Neuronal stem cell (in vitro differentiated cells): ENCODE results near the gene NTHL1.

Experiments
- DNase-seq: peaks from one replicate; pipeline ENCODE4 v3.0.0-alpha.2; 2013; ENCODE audit warnings: low spot score
- H2AFZ ChIP-seq: one replicate; pipeline ENCODE4 v1.6.1; 2013; ENCODE audit warnings: mild to moderate bottlenecking, low read length, inconsistent platforms
- H2AK5ac ChIP-seq: 2 replicates; pipeline ENCODE4 v1.6.1; 2013; ENCODE audit warnings: low read depth, mild to moderate bottlenecking, inconsistent platforms, low read length, moderate library complexity, mixed read lengths
- H2BK120ac ChIP-seq: 2 replicates; pipeline ENCODE4 v1.6.1; 2013; ENCODE audit warnings: low read depth, mild to moderate bottlenecking, inconsistent platforms, low read length, moderate library complexity, mixed read lengths
- H2BK12ac ChIP-seq: one replicate; pipeline ENCODE4 v1.6.1; 2013; ENCODE audit warnings: low read length, inconsistent platforms
- H2BK15ac ChIP-seq: 2 replicates; pipeline ENCODE4 v1.6.1; 2013; ENCODE audit warnings: mild to moderate bottlenecking, low read length, inconsistent platforms, mixed read lengths
- H2BK5ac ChIP-seq: one replicate; pipeline ENCODE4 v1.6.1; 2013; ENCODE audit warnings: inconsistent platforms, mild to moderate bottlenecking, low read length, moderate library complexity
- H3K14ac ChIP-seq: one replicate; pipeline ENCODE4 v1.6.1; 2013; ENCODE audit warnings: low read length, inconsistent platforms
- H3K18ac ChIP-seq: 2 replicates; pipeline ENCODE4 v1.6.1; 2013; ENCODE audit warnings: low read length, inconsistent platforms
- H3K23ac ChIP-seq: 2 replicates; pipeline ENCODE4 v1.6.1; 2013; ENCODE audit warnings: low read depth, mild to moderate bottlenecking, mixed read lengths, low read length, inconsistent platforms; ENCODE audit not compliant: poor library complexity
- H3K27ac ChIP-seq: replicated peaks from 3 replicates; pipeline ENCODE4 v1.5.1; 2013; ENCODE audit warnings: low read length, inconsistent platforms
- H3K27me3 ChIP-seq, 3 experiments: 2 replicates each; pipeline ENCODE4 v1.6.1; 2013; ENCODE audit warnings: low read length in 3 of 3, mild to moderate bottlenecking in 2 of 3, inconsistent platforms in 1 of 3, low read depth in 1 of 3, mixed read lengths in 1 of 3, moderate library complexity in 1 of 3; ENCODE audit not compliant: control insufficient read depth in 3 of 3, insufficient read depth in 3 of 3
- H3K36me3 ChIP-seq, 2 donors: replicated peaks in 1 of 2; 2 replicates each; pipeline ENCODE4 v1.6.1; 2013; ENCODE audit warnings: low read length in 2 of 2; ENCODE audit not compliant: control insufficient read depth in 2 of 2, insufficient read depth in 2 of 2
- H3K4ac ChIP-seq: 2 replicates; pipeline ENCODE4 v1.6.1; 2013; ENCODE audit warnings: inconsistent platforms, mild to moderate bottlenecking, low read length, moderate library complexity
- H3K4me1 ChIP-seq, 2 donors: 1 replicate in 1 of 2; 2 replicates in 1 of 2; pipeline ENCODE4 v1.6.1; 2013; ENCODE audit warnings: low read length in 2 of 2, low read depth in 1 of 2; ENCODE audit not compliant: control insufficient read depth in 2 of 2, insufficient read depth in 1 of 2
- H3K4me2 ChIP-seq: one replicate; pipeline ENCODE4 v1.6.1; 2013; ENCODE audit warnings: mild to moderate bottlenecking, low read length, inconsistent platforms; ENCODE audit not compliant: insufficient read depth, poor library complexity, severe bottlenecking
- H3K4me3 ChIP-seq, 2 donors: 2 replicates each; pipeline ENCODE4 v1.5.1; 2013; ENCODE audit warnings: low read length in 2 of 2, mild to moderate bottlenecking in 2 of 2, inconsistent platforms in 1 of 2, moderate library complexity in 1 of 2
- H3K79me1 ChIP-seq: one replicate; pipeline ENCODE4 v1.6.1; 2013; ENCODE audit warnings: low read depth, mild to moderate bottlenecking, inconsistent platforms, low read length, moderate library complexity
- H3K9ac ChIP-seq: one replicate; pipeline ENCODE4 v1.6.1; 2013; ENCODE audit warnings: mild to moderate bottlenecking, low read depth, low read length, inconsistent platforms; ENCODE audit not compliant: poor library complexity
- H3K9me3 ChIP-seq, 2 donors: replicated peaks in 1 of 2; 2 replicates each; pipeline versions ENCODE3 to v1.6.1; 2013; ENCODE audit warnings: low read length in 2 of 2, mild to moderate bottlenecking in 2 of 2, inconsistent platforms in 1 of 2, low read depth in 1 of 2, mixed read lengths in 1 of 2, moderate library complexity in 1 of 2; ENCODE audit not compliant: control insufficient read depth in 2 of 2, insufficient read depth in 1 of 2
- H4K8ac ChIP-seq: one replicate; pipeline ENCODE4 v1.6.1; 2013; ENCODE audit warnings: low read depth, mild to moderate bottlenecking, inconsistent platforms, low read length, moderate library complexity
- H4K91ac ChIP-seq: one replicate; pipeline ENCODE4 v1.6.1; 2013; ENCODE audit warnings: low read length, low read depth, mild to moderate bottlenecking, inconsistent platforms; ENCODE audit not compliant: poor library complexity
- WGBS, 2 donors: extraction: QIAGEN DNeasy Blood & Tissue Kit; methylation state at CpG; one replicate each; pipeline ENCODE4 v1.1.7; 2013; ENCODE audit warnings: missing lambda C conversion rate in 2 of 2, mixed read lengths in 1 of 2; ENCODE audit not compliant: insufficient read length in 2 of 2, insufficient replicate concordance in 1 of 2; ENCODE audit errors: extremely low coverage in 2 of 2; 5-methylcytosine and 5-hydroxymethylcytosine counted together

Gene NTHL1

GRCh38 chr16:2023092-2024031 lies 24.3 kb downstream of the NTHL1 start:
- peak overlapping the region; percentile 8 for H3K4ac ChIP-seq
- peaks cover 11 to 17% of the 10 kb centered on the region in 2 donors for H3K4me1 ChIP-seq
- H3K18ac ChIP-seq: peak overlapping the region; percentile 94
- H3K4me3 ChIP-seq: peak overlapping the region; percentile 34 to 66
- H3K36me3 ChIP-seq: no peaks in the 10 kb centered on the region
- H2AK5ac ChIP-seq: peak overlapping the region; percentile 97
- peak overlapping the region; percentile 80 for H3K4me2 ChIP-seq
- H3K9ac ChIP-seq: peak overlapping the region; percentile 63
- no CpG with 5 or more reads among the region's 53 CpGs for WGBS, 2 donors
- H3K23ac ChIP-seq: peak overlapping the region; percentile 89
- DNase-seq: peak; percentile 92
- peak overlapping the region; percentile 53 for H2BK5ac ChIP-seq
- H2BK12ac ChIP-seq: no peak overlapping the region
- H3K14ac ChIP-seq: peak overlapping the region; percentile 90
- no peak overlapping the region for H3K27ac ChIP-seq
- peak overlapping the region; percentile 93 for H2AFZ ChIP-seq
- peaks cover 22 to 67% (median 62%) of the 10 kb centered on the region in 3 experiments for H3K27me3 ChIP-seq
- H3K79me1 ChIP-seq: no peaks in the 10 kb centered on the region
- H4K8ac ChIP-seq: no peak overlapping the region
- H3K9me3 ChIP-seq: peaks cover 4 to 5% of the 10 kb centered on the region in 2 donors
- no peak overlapping the region for H4K91ac ChIP-seq
- peak overlapping the region; percentile 83 for H2BK120ac ChIP-seq
- peak overlapping the region; percentile 95 for H2BK15ac ChIP-seq

GRCh38 chr16:2022723-2023091 lies 24.9 kb downstream of the NTHL1 start:
- H3K23ac ChIP-seq: peak overlapping the region; percentile 89
- H3K27me3 ChIP-seq: peaks cover 22 to 65% (median 61%) of the 10 kb centered on the region in 3 experiments
- peak overlapping the region; percentile 53 for H2BK5ac ChIP-seq
- peak overlapping the region; percentile 94 for H3K18ac ChIP-seq
- peak overlapping the region; percentile 63 for H2BK12ac ChIP-seq
- peak overlapping the region; percentile 90 for H3K14ac ChIP-seq
- peak overlapping the region; percentile 94 for H2BK15ac ChIP-seq
- peaks cover 0 to 4% of the 10 kb centered on the region in 2 donors for H3K9me3 ChIP-seq
- H3K4me1 ChIP-seq: peaks cover 11 to 17% of the 10 kb centered on the region in 2 donors
- H2AK5ac ChIP-seq: no peak overlapping the region
- no peaks in the 10 kb centered on the region for H3K79me1 ChIP-seq
- H4K8ac ChIP-seq: no peak overlapping the region
- WGBS, 2 donors: no CpG with 5 or more reads among the region's 14 CpGs
- no peaks in the 10 kb centered on the region for H3K36me3 ChIP-seq
- H2AFZ ChIP-seq: peak overlapping the region; percentile 93
- no peak overlapping the region for H3K4ac ChIP-seq
- no peak overlapping the region for H3K27ac ChIP-seq
- H3K4me2 ChIP-seq: peak overlapping the region; percentile 71
- no peak overlapping the region for H2BK120ac ChIP-seq
- no peak for DNase-seq
- H3K4me3 ChIP-seq: peak overlapping the region; percentile 34 to 65
- H4K91ac ChIP-seq: no peak overlapping the region
- peak overlapping the region; percentile 63 for H3K9ac ChIP-seq

- H3K14ac ChIP-seq: peak overlapping the region; percentile 31
- H3K36me3 ChIP-seq: no peaks in the 10 kb centered on the region
- H3K4ac ChIP-seq: no peak overlapping the region
- no peak overlapping the region for H2BK120ac ChIP-seq
- H2BK15ac ChIP-seq: peak overlapping the region; percentile 58
- H3K4me1 ChIP-seq: peaks cover 7 to 11% of the 10 kb centered on the region in 2 donors
- peak overlapping the region; percentile 65 for H3K23ac ChIP-seq
- WGBS, 2 donors: no CpG with 5 or more reads among the region's 96 CpGs
- H3K9me3 ChIP-seq: peaks cover 0 to 2% of the 10 kb centered on the region in 2 donors
- peak overlapping the region; percentile 75 for H2BK5ac ChIP-seq
- H3K9ac ChIP-seq: peak overlapping the region; percentile 81
- H3K79me1 ChIP-seq: no peaks in the 10 kb centered on the region
- no peak overlapping the region for H4K91ac ChIP-seq
- peak overlapping the region; percentile 85 for H3K18ac ChIP-seq
- DNase-seq: no peak
- peak overlapping the region; percentile 19 for H2AK5ac ChIP-seq
- peak overlapping the region; percentile 77 for H2AFZ ChIP-seq
- peak overlapping the region; percentile 66 for H3K4me2 ChIP-seq
- peaks cover 19 to 48% (median 43%) of the 10 kb centered on the region in 3 experiments for H3K27me3 ChIP-seq
- H4K8ac ChIP-seq: no peak overlapping the region
- no peak overlapping the region for H3K27ac ChIP-seq
- peak overlapping the region; percentile 15 to 60 for H3K4me3 ChIP-seq
- H2BK12ac ChIP-seq: no peak overlapping the region
Observed at GRCh38 chr16:2019921-2020831, 27.5 kb downstream of the NTHL1 start.
